ENCODE data around the gene PODN.

Gene PODN

DNA sequence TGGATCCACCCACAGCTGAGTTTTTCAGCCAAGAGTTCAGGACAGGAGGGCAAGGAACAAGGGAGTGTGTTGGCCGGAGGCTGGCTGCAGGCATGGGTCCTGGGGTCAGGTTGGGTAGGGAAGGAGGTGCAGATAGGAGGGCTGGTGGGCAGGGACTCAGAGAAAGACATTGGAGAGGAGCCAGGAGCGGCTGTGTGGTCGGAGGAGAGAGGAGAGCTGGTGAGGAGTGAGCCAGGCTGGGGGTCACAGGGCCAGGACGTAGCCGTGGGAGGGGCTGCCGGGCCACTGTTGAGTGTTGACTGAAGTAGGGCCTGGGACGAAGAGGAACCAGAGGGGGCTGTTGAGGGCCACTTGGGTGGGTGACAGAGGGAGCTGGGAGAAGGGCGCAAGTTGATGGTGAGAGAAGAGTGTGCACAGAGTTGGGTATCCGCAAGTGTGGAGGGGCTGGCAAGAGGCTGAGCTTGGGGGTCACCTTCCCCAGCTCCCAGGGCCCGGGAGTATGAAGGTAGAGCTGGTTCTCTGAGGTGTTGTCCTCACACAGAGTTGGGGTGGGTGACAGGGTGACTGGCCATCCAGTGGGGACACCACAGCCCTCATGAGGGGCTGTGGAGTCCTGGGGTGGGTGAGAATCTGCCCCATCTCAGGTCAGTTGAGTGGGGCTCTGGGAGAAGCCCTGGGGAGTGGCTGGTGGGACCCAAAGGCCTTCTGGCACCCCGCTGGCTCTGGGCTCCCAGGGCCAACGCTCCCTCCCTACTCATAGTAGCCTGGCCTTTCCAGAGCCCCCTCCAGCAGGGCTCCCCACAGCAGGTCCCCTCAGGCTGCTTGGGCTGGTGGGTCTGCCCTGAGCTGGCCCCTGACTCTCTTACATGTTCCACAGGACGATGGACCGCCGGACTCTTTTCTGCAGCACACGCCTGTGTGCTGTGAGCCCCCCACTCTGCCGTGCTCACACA lies 21.9 kb downstream of the PODN start:
- H3K27ac ChIP-seq, result no peak overlapping the region
- TF ChIP-seq ZFX (IDR thresholded peaks at IDR 0.05), result no peak
- TF ChIP-seq, protein P1, sequence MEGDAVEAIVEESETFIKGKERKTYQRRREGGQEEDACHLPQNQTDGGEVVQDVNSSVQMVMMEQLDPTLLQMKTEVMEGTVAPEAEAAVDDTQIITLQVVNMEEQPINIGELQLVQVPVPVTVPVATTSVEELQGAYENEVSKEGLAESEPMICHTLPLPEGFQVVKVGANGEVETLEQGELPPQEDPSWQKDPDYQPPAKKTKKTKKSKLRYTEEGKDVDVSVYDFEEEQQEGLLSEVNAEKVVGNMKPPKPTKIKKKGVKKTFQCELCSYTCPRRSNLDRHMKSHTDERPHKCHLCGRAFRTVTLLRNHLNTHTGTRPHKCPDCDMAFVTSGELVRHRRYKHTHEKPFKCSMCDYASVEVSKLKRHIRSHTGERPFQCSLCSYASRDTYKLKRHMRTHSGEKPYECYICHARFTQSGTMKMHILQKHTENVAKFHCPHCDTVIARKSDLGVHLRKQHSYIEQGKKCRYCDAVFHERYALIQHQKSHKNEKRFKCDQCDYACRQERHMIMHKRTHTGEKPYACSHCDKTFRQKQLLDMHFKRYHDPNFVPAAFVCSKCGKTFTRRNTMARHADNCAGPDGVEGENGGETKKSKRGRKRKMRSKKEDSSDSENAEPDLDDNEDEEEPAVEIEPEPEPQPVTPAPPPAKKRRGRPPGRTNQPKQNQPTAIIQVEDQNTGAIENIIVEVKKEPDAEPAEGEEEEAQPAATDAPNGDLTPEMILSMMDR (conservative IDR thresholded peaks at IDR 0.05), result no peak

DNA sequence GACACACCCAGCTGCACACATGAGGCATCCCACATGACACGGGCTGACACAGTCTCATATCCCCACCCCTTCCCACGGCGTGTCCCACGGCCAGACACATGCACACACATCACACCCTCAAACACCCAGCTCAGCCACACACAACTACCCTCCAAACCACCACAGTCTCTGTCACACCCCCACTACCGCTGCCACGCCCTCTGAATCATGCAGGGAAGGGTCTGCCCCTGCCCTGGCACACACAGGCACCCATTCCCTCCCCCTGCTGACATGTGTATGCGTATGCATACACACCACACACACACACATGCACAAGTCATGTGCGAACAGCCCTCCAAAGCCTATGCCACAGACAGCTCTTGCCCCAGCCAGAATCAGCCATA lies 22.6 kb downstream of the PODN start:
- no peak for TF ChIP-seq ZFX (IDR thresholded peaks at IDR 0.05)
- TF ChIP-seq, protein P1 (conservative IDR thresholded peaks at IDR 0.05), result no peak
- H3K27ac ChIP-seq, result no peak overlapping the region

DNA sequence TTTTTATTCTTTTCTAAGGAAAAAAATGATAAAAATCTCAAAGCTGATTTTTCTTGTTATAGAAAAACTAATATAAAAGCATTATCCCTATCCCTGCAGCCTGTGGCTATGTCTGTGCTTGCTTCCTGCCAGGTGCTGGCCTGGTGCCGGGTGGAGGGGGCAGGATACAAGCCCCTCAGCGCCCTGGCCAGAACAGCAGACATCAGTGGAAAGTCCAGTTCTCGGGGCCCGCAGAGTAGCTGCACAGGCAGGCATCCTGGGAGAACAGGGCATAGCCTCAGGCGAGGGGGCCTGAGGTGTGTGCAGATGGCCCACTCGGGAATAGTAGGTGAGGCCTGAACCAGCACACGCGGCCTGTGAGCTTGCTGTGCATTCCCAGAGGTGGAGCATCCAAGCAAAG lies 23.4 kb downstream of the PODN start:
- no peak overlapping the region for H3K27ac ChIP-seq
- TF ChIP-seq, protein P1 (conservative IDR thresholded peaks at IDR 0.05), result no peak
- no peak for TF ChIP-seq ZFX (IDR thresholded peaks at IDR 0.05)

DNA sequence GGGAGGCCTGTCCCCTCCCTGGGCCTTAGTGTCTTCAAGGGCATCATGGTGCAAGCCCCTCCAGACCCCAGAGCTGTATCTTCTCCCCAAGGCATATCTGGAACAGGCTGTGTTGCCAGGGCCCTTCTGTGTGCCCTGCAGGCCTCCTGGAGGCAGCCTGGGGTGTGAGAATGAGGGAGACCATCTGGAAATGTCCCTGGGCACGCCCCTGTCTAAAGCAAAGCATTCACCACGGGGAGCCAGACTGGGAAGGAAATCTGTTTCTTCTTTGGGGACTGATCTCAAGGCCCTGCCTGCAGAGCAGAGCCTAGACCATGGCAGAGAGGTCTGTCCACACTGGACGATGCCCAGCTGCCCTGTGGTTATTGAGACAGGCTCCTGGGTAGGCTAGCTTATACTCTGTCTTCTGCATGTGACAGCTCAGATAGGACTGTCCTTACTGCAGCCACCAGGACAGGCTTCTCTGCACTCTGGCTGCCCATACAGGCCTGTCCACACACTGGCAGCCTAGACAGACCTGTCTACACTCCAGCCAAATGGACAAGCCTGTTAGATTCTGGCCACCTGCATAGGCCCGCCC lies 24.6 kb downstream of the PODN start:
- H3K27ac ChIP-seq, result no peak overlapping the region
- TF ChIP-seq ZFX (IDR thresholded peaks at IDR 0.05), result no peak
- TF ChIP-seq, protein P1 (conservative IDR thresholded peaks at IDR 0.05), result no peak

DNA sequence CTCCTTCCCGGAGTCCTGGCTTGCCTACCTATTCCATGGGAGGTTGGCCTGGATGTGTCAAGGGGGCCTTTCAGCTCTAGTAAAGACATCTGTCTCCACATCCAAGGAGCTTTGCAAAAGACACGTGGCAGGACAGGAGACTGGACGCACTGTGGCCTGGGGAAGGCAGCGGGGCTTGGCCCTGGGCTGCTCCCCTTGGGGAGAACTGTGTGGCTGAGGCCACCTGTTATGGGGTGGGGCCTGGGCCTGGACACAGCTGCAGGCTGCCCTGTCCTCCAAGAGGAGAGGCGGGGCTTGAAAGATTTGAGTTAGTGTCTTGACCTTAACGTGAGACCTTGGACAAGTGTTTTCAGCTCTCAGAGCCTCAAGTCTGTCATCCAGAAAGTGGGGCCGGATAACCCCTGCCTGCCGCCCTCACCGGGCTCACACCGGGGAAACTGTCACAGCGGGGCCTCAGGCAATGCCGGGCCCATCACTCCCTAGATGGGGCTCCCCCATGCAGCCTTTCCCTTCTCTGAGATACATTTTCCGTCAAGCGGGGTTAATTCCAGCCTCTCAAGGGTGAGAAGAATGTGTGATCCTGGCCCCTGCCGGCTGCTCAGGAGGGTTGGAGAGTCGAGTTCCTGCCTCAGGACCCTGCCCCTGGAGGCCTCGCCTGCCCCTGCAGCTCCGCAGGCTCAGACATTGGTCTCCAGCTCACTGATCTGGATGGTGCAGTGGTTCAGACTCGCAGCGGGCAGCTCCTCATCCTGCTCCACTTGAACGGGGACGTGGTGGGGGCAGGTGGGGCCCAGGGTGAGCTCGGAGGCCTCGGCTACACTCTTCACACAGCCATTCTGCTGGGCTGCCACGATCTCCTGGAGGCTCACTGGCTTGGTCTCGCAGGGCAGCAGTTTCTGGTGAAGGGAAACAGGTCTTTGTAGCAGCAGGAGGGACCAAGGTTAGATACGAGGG lies 25.6 kb downstream of the PODN start:
- TF ChIP-seq, protein P1 (conservative IDR thresholded peaks at IDR 0.05), result no peak
- TF ChIP-seq ZFX (IDR thresholded peaks at IDR 0.05), result no peak
- H3K27ac ChIP-seq, result no peak overlapping the region

DNA sequence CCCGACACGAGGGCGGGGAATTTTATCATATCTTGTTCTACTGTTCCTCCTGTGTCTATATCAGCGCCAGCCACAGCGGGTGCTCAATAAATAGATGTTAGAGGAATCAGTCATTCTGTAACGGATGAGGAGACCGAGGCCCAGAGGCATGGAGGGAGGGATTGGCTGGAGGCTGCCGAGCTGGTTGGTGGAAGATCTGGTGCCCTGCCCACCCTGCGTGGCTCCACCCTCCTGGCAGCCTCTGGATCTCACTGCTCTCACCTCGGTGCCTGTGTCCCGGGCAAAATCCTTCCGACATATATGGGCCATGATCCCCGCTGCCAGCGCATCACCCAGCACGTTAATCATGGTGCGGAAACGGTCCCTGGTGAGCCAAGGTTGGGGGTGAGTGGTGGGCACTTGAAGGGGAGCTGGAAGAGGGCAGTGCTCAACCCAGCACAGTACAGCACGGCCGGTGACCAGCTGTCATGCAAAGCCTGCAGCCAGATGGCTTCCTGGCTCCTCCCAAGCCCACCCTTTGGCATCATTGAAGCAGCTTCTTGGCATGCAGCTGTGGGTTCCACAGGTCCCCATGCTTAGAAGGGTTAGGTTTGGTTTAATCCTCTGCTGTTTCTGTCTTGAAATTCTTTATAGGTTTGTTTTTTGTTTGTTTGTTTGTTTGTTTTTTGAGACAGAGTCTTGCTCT lies 26.7 kb downstream of the PODN start:
- H3K27ac ChIP-seq, result no peak overlapping the region
- no peak for TF ChIP-seq ZFX (IDR thresholded peaks at IDR 0.05)
- TF ChIP-seq, protein P1 (conservative IDR thresholded peaks at IDR 0.05), result no peak
